T47D (cell line): ENCODE measurements around the gene DDX28.
"Not testable (repeated sequence)": the region's sequence is repeated elsewhere in the genome, so short reads cannot be mapped to it uniquely, and the experiment has no call there.

Source experiments
- DNase-seq, 2 experiments: peaks; one replicate each; pipeline versions ENCODE4 v3.0.0 to v3.0.0-alpha.2; 2011 to 2012; ENCODE audit warnings: low read depth in 1 of 2, low spot score in 1 of 2
- JUND ChIP-seq: IDR thresholded peaks from 2 replicates; pipeline ENCODE4 v1.6.1; 2012; ENCODE audit warnings: low read depth
- in situ Hi-C: cut with HindIII; loops from 2 replicates; pipeline ENCODE4 v1.10.0; 2016; ENCODE audit warnings: low sequenced_read_pairs, low pct_unique_long_range_greater_than_20kb

Gene DDX28

GRCh38 chr16:68061396-68061795, 38.4 kb upstream of the DDX28 start:
- in situ Hi-C loops: no loop called here
- DNase-seq: no peak
- no peak for TF ChIP-seq JUND

GRCh38 chr16:68059804-68060203, 36.8 kb upstream of the DDX28 start:
- TF ChIP-seq JUND: no peak
- no peak for DNase-seq
- in situ Hi-C loops: no loop called here

GRCh38 chr16:68055395-68055794, 32.4 kb upstream of the DDX28 start:
- DNase-seq: no peak
- in situ Hi-C loops: no loop called here
- TF ChIP-seq JUND: no peak

GRCh38 chr16:68049449-68049848, 26.4 kb upstream of the DDX28 start:
- TF ChIP-seq JUND: no peak
- in situ Hi-C loops: no loop called here

GRCh38 chr16:68047987-68048386, 25.0 kb upstream of the DDX28 start:
- TF ChIP-seq JUND: no peak
- in situ Hi-C loops: no loop called here
- DNase-seq: no peak

More at GRCh38 chr16:68049449-68049848, 26.4 kb upstream of the DDX28 start:
- no peak for DNase-seq

GRCh38 chr16:68046106-68046505, 23.1 kb upstream of the DDX28 start:
- no peak for DNase-seq
- no peak for TF ChIP-seq JUND
- in situ Hi-C loops: no loop called here

GRCh38 chr16:68041783-68042182, 18.8 kb upstream of the DDX28 start:
- TF ChIP-seq JUND: no peak
- DNase-seq: no peak
- in situ Hi-C loops: no loop called here

GRCh38 chr16:68040506-68041288, 17.7 kb upstream of the DDX28 start:
- in situ Hi-C loops: no loop called here
- DNase-seq: peak; percentile 62 to 82
- no peak for TF ChIP-seq JUND

GRCh38 chr16:68037841-68038597, 15.0 kb upstream of the DDX28 start:
- in situ Hi-C loops: no loop called here
- TF ChIP-seq JUND: no peak
- no peak for DNase-seq

- no peak for TF ChIP-seq JUND
- no peak for DNase-seq
- in situ Hi-C loops: no loop called here
Measured at GRCh38 chr16:68035227-68035626, 12.2 kb upstream of the DDX28 start.

- in situ Hi-C loops: no loop called here
- TF ChIP-seq JUND: no peak
- no peak for DNase-seq
Measured at GRCh38 chr16:68033101-68033500, 10.1 kb upstream of the DDX28 start.

- in situ Hi-C loops: no loop called here
- TF ChIP-seq JUND: no peak
- DNase-seq: no peak
Measured at GRCh38 chr16:68031951-68032350, 8.9 kb upstream of the DDX28 start.

GRCh38 chr16:68030108-68030507, 7.1 kb upstream of the DDX28 start:
- DNase-seq, in situ Hi-C loops: not testable (repeated sequence)
